Measurements from ENCODE around the gene CELA3B.
"Not testable (repeated sequence)": the region's sequence is repeated elsewhere in the genome, so short reads cannot be mapped to it uniquely, and the experiment has no call there.

CELA3B gene

DNA sequence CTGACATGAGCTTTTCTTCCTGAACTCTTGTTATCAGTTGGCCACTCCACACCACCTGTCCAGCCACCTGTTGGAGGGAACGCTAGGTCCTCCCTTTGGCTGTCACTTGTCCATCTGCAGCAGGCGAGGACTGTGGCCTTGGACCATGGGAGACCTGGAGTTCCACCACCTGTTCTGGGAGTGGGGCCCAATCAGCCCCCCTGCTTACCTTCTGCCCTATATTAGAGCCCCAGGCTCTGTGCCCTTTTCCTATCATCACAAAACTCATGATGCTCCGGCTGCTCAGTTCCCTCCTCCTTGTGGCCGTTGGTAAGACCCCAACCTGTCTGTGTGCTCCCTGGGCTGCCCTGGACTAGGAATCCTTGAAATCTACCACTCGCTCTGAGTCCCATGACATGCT is 24.6 kb downstream of the CELA3B start, which contains the start of gene CELA3A:
Gene CELA3A, plus strand, starts transcription at position 249 of the 400 bp plus-strand sequence. Its CDS starts 18 bp downstream, at position 267.
- FAIRE-seq: no peak
- no peak for DNase-seq (ENCODE audit: insufficient read length)
- TF ChIP-seq POLR2AphosphoS5 (IDR thresholded peaks at IDR 0.05; ENCODE audit: low read depth, low read length) (no peak), TAF1 (IDR thresholded peaks at IDR 0.05; ENCODE audit: borderline replicate concordance, low read depth, low read length) (no peak), POLR2A (IDR thresholded peaks at IDR 0.05; ENCODE audit: low read depth, low read length) (no peak)

DNA sequence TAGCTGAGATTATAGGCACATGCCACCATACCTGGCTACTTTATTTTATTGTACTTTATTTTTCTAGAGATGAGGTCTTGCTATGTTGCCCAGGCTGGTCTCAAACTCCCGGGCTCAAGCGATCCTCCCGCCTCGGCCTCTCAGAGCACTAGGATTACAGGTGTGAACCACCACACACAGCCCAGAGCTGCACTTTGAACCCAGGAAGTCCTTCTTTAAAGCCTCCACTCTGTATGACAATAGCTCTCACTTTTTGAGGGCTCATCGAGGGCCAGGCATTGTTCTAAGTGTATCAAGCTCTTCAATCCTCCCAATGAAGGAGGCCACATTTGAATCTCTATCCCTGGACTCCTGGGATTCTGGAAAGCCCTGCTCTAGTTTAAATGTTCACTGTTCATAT is 25.6 kb downstream of the CELA3B start:
- not testable (repeated sequence) for DNase-seq (ENCODE audit: insufficient read length); FAIRE-seq

- DNase-seq (ENCODE audit: insufficient read length); FAIRE-seq: not testable (repeated sequence)
These were observed 26.1 kb downstream of the CELA3B start for GRCh38 chr1:22002875-22003274.

GRCh38 chr1:22003959-22004358 is 27.1 kb downstream of the CELA3B start:
- DNase-seq (ENCODE audit: insufficient read length); FAIRE-seq: not testable (repeated sequence)

DNA sequence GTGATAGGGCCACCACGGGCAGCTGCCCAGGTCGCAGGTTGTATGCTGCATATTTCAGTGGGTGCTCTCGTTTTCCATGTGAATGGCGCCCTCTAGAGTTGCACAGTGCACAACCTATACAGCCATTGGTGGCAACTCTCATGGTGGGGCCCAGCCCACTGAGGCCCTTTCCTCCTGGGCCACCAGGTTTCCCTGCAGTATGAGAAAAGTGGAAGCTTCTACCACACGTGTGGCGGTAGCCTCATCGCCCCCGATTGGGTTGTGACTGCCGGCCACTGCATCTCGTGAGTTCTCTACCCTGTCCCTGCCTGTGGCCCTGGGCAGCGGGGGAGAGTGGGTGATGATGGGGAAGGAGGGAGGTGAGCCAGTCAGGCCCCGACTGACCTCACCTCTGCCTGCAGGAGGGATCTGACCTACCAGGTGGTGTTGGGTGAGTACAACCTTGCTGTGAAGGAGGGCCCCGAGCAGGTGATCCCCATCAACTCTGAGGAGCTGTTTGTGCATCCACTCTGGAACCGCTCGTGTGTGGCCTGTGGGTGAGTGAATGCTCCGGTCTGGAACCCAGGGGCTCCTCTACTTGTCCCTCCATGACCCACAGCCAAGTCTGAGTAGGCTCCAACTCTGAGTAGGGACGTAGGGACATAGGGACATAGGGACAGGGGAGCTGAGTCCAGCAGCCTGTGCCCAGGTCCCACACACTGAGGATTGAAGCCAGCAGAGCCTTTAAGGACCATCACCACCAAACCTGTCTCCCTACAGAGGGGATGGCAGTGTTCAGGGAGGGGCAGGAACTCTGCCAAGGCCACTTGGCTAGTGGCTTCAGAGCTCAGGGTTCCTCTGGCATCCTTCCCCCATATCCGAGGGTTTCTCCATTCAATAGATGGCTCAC is 28.7 kb downstream of the CELA3B start:
- DNase-seq (ENCODE audit: insufficient read length): not testable (repeated sequence)
- FAIRE-seq: peak; percentile 80

DNA sequence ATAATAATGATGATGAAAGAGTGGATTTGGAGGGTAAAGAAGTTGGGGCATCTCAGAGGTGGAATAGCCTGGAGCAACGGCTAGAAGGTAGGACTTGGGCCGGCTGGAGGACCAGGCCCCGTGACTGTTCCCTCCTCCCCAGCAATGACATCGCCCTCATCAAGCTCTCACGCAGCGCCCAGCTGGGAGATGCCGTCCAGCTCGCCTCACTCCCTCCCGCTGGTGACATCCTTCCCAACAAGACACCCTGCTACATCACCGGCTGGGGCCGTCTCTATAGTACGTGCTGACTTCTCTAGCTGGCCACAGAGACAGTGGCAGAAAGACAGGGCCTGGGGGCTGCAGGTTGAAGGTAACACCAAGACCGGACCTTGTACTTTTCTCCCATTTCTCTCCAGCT is 29.9 kb downstream of the CELA3B start:
- not testable (repeated sequence) for FAIRE-seq

GRCh38 chr1:22007262-22007661 is 30.4 kb downstream of the CELA3B start:
- FAIRE-seq: not testable (repeated sequence)

More for the DNA sequence above, 29.9 kb downstream of the CELA3B start:
- DNase-seq (ENCODE audit: insufficient read length): not testable (repeated sequence)

DNA sequence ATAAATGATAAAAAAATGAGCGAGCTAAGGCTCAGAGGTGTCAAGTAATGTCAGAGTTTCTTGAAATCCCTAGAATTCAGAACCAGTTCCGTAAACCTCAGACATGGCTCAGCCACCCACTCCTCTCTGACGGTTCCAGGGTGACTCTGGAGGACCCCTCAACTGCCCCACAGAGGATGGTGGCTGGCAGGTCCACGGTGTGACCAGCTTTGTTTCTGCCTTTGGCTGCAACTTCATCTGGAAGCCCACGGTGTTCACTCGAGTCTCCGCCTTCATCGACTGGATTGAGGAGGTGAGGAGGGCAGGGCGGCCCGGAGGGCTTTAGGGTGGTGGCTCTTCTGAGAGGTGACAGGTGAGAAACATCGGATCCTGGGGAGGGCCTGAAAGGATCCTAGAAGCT is 32.7 kb downstream of the CELA3B start:
- FAIRE-seq; DNase-seq (ENCODE audit: insufficient read length): not testable (repeated sequence)

More at GRCh38 chr1:22007262-22007661, 30.4 kb downstream of the CELA3B start:
- not testable (repeated sequence) for DNase-seq (ENCODE audit: insufficient read length)

DNA sequence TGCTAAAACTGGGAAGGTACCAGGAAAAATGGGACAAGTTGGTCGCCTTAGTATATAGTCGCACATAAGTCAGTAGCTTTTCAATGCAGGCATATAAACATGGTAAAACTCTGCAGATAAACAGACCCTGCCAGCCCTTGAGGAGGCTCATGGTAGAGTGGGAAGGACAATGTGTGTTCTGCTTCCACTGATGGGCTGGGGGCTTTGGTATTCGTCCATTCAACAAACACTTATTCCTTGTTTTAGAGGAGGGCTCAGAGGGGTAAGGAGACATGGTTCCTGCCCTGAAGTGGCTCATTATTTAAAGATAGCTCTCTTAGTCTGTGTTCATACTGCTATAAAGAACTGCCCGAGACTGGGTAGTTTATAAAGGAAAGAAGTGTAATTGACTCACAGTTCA is 35.9 kb downstream of the CELA3B start:
- peak; percentile 14 for FAIRE-seq

DNA sequence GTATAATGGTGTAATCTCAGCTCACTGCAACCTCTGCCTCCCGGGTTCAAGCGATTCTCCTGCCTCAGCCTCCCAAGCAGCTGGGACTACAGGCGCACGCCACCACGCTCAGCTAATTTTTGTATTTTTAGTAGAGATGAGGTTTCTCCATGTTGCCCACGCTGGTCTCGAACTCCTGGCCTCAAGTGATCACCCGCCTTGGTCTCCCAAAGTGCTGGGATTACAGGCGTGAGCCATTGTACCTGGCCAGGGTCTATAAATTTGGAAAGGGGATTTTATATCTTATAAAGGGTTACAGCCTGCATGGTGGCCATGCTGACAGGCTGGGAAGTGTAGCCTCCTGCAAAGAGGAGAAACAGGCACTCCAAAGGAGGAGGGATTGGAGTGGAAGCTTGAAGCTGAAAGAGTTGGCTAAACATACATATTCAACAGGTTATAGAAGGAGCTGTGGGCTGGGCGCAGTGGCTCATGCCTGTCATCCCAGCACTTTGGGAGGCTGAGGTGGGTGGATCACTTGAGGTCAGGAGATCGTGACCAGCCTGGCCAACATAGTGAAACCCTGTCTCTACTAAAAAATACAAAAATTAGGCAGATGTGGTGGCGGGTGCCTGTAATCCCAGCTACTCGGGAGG is 37.9 kb downstream of the CELA3B start:
- FAIRE-seq; DNase-seq (ENCODE audit: insufficient read length): not testable (repeated sequence)

More for the DNA sequence above, 35.9 kb downstream of the CELA3B start:
- DNase-seq (ENCODE audit: insufficient read length): not testable (repeated sequence)

DNA sequence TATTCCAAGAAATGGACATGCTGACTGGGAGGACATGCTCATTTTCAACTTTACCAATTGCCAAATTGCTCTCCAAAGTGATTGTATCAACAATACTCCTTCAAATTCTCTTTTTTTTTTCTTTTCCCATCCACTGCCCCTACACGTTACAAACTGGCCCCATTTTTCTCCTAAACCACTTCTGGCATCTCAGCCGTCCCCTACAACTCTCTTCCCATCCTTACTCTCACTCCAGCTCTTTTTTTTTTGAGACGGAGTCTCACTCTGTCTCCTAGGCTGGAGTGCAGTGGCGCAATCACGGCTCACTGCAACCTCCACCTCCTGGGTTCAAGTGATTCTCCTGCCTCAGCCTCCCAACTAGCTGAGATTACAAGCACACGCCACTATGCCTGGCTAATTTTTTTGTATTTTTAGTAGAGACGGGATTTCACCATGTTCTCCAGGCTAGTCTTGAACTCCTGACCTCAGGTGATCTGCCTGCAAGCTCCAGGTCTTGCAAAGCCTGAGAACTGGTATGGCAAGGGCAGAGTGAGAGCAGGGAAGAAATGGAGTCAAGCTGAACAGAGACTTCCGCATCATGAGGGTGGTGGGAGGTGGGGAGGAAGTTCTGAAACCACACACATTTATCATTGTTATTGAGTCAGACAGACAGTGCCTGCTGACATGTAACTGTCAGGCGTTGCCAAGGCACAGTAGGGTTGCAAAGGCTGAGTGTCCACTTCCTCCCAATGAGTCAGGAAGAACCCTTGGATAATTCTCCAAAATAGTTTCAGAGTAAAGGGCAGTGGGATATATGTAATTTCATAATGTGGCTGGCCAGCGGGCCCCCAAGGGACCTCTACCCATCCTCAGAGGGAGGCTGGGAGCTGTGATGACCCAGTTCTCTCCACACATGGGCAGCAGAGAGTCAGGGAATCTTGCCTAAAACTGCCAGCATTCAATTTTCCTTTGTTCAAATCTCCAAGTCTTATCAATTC is 42.0 kb downstream of the CELA3B start:
- peak; percentile 65 for FAIRE-seq
- peak; percentile 32 for DNase-seq (ENCODE audit: insufficient read length)
- TF ChIP-seq TAF1 (IDR thresholded peaks at IDR 0.05; ENCODE audit: borderline replicate concordance, low read depth, low read length) (no peak), POLR2AphosphoS5 (IDR thresholded peaks at IDR 0.05; ENCODE audit: low read depth, low read length) (no peak), POLR2A (IDR thresholded peaks at IDR 0.05; ENCODE audit: low read depth, low read length) (no peak)

- DNase-seq (ENCODE audit: insufficient read length): no peak
- FAIRE-seq: no peak
- no peak for TF ChIP-seq POLR2A (IDR thresholded peaks at IDR 0.05; ENCODE audit: low read depth, low read length)
- TF ChIP-seq POLR2AphosphoS5 (IDR thresholded peaks at IDR 0.05; ENCODE audit: low read depth, low read length): no peak
- no peak for TF ChIP-seq TAF1 (IDR thresholded peaks at IDR 0.05; ENCODE audit: borderline replicate concordance, low read depth, low read length)
These were observed 44.2 kb downstream of the CELA3B start for GRCh38 chr1:22021061-22021460.

Measured in GM12892 (cell line).